Kidney capillary endothelial cell (primary cell): ENCODE measurements around the gene PRLR.

ENCODE experiments used
- DNase-seq: peaks from one replicate; pipeline ENCODE4 v3.0.0-alpha.2; 2018; ENCODE audit warnings: low spot score

The PRLR gene

DNA sequence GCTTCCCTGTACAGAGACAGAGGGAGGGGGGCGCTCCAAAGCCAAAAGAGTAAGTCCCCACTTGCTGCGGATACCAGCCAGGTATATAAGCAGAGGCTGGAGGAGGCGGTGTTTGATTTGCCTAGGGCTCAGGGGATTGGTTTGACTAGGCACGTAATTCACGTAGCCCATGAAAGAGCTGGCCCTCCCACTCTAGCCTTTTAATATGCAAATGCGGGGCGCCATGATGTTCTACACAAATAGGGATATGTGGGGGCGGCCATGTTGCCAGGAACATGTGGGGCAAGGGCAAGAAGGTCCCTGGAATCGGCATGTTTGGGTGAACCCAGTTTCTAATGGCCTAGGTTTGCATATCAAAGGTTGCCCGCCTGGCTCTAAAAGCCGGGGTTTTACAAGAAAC, 3.3 kb upstream of the PRLR start:
- DNase-seq = no peak

DNA sequence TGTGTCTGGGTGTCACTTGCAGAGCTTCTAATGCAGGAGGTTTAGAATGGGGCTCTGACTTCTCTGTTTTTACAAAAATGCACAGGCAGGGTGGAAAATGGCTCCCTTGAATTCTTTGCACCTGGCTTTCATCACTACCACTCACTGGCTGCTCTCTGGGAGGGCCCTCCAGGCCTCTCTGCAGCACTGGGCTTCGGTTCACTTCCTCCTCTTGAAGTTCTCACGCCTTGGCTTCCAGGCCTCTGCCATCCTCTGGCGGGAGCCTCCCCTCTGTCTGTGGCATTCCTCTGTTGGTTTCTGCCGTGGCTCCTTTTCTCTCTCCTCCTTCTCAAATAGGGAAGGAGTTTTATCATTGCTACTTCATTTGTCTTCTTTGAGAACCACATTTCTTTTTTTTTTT, 2.8 kb upstream of the PRLR start:
- no peak for DNase-seq

DNA sequence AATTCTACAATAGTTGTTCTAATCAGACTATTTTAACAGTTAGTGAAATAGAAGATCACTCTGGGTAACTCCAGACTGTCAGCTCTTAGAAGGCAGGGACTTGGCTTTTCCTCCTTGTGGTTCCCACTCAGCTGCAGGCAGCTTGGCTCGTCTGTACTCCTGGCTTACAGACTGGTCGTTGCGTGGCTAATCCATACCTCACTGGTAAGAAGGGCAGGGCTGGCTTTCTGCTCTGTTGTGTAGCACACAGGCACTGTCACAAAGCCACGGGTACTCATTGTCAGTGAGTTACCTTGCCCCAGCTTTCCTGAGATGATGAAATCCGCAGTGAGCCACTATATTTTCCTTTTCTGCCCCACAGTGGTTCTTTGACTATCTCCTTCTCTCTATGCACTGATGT, 1.8 kb upstream of the PRLR start:
- DNase-seq = no peak

DNA sequence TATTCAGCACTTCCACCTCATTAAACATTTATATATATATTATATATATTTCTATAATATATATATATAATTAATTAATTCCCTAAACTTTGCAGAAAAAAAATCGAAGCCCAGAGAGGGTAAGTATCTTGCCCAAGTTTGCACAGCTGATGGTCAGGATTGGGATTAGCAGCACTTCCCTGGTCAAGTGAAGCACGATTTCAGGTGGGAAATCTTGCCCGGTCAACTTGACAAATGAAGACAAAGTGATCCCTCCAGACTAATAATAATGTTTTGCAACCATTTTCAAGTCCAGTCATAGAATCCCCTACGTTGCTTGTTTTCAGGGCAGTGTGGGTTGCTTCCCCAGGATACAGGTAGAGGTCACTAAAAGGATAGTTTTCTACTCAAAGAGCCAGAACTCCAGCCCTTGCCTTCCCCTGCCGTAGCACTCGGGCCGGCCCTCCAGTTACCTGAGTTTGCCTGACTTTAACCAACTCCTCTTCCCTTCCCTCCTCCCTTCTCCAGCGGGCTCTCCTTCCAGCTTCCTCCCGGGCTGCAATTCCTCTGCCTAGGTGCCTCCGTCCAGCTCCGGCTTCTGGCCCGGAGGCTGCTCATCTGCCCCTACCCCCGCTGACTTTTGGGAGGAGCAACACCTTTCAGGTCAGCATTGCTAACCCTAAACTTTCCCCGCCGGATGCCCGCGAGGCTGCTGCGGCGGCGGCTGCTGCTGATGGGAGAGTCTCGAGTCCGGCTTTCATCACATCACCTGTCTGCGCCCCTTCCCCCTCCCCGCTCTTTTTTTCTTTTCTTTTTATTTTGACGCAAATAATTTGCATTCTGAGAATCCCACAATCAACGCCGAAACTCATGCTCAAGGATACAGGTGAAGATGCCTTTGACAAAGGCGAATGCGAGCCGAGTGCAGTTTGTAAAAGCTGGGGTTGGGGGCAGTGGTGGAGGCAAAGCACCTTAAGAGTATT, 930 bp downstream of the PRLR start:
- DNase-seq = no peak

DNA sequence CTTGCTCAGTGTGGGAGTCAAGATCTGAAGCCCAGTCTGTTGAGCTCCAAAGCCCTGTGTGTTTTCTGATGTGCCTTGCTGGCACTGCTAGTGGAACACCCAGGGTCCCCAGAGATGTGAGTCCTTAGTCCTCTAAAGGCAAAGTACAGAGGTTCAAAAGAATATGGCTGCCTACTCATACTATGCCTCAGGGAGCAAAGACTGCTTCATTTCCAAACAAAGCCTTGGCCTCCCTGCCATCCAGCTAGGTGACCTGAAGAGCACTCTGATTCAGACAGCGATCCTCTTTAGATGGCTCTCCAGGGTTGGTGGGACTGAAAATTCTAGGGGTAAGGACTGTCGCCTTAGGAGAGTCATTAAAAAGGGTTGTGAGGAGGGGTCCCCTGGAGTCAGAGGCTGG, 2.0 kb downstream of the PRLR start:
- DNase-seq = no peak

DNA sequence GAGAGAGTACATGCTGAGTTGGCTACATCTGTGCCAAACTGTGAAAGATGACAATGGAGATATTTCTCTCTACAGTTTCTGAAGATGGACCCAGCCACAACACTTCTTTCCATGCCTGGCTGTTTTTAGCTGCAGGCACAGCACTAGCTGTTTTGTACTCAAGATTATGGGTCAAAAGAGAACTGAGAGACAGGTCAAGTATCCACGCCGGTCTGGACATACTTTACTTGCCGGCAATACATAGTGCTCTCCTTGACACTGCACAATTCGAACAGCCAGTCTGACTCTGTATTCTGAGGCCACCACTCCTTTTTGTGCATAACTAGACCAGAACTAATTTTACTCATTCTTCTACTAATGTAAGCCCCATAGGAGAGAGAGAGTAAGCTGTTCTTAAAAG, 2.6 kb downstream of the PRLR start:
- DNase-seq = no peak

DNA sequence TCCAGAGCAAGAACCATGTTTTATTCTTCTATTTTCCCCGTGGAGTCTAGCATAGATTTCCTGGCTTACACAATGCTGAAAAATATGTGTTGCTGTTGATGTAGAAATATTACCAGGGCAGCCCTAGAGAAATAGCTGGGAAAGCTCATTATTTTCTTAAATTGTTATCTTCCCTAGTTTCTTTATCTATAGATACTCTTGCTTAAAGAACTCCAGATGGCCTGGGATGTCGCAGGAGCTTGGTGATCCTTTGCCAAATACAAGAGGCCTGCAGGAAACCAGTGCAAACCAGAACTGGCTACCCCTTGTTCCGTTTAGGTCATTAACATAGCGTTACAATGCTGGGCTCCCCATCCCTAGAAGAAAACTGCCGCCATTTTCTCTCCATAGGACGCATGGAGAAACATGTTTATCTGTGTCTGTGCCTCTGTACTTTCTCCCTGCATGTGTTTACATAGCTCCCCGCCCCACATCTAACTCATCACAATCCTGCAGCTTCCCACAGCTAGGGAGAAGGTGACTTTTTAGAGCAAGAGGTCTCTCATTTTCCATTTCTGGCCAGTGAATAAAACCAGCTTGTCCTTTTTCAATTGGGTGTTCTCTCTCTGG, 6.4 kb downstream of the PRLR start:
- no peak for DNase-seq

DNA sequence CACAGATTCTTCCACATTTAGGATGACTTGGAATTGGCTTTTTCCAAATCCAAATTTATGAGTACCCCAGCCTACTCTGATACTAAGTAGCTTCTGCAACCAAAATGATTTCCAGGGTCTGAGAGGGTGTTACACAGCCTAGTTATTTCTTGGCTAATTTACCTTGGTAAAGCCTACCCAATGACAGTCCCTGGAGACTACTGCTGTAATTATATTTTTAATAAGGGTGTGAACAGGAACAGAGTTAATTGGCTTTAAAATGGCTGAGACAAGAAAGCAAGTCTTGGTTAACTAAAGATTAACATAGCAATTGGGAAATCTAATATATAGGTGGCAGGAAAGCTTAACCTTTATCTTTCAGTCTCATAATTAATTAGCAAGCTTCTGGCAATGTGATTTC, 9.3 kb downstream of the PRLR start:
- DNase-seq = no peak

DNA sequence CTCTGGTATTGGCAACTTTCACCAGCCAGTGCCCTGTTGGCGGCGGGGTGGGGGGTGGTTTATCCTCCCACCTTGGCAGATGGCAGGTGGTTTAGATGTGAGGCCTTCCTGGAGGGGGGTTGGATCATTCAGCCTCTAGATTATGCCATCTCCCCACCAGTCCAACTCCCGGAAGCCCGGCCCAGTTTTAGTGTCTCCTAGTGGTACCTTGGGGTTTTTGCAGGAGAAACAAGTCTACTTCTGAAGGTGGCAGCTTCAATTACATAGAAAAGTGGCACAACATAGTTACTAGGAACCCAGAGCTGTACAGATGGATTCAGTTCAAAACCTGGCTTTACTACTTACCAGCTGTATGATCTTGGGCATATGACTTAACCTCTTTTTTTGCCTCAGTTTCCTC, 11.3 kb downstream of the PRLR start:
- no peak for DNase-seq

DNA sequence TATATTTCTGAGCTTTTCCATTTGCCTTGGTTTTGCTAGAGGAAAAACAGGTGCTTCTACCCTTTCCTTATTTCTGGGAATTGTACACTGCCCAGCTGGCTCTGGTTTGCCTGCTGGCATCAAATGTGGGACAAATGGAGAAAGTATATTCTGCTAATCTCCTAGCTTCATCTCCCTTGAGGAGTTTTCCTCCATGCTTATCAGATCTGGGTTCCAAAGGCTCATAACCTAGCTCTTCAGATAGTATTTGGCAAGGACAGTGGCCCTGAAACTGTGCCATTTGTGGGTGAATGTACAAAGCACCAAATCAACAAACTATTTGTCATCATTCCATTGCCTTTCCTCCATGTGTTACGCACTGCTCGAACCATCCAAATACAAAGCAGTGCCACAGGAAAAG, 16.2 kb downstream of the PRLR start:
- no peak for DNase-seq

DNA sequence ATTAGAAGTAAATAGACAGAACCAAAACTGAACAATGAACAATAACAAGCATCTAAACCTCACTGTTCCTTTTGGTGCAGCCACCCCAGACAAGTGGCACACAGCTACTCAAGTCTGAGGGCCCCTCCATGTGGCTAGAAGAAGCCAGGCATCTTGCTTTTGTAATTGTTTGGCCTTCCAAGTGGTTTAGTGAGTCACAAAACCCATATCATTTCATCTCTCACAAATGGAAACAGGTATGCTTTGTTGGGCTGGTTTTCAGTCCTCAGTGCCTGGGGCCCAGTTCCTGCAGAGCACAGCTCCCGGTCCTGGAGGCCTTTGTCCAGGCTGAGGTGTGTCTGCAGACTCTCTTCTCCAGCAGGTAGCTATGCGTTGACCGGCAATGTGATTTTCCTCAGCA, 16.7 kb downstream of the PRLR start:
- no peak for DNase-seq

DNA sequence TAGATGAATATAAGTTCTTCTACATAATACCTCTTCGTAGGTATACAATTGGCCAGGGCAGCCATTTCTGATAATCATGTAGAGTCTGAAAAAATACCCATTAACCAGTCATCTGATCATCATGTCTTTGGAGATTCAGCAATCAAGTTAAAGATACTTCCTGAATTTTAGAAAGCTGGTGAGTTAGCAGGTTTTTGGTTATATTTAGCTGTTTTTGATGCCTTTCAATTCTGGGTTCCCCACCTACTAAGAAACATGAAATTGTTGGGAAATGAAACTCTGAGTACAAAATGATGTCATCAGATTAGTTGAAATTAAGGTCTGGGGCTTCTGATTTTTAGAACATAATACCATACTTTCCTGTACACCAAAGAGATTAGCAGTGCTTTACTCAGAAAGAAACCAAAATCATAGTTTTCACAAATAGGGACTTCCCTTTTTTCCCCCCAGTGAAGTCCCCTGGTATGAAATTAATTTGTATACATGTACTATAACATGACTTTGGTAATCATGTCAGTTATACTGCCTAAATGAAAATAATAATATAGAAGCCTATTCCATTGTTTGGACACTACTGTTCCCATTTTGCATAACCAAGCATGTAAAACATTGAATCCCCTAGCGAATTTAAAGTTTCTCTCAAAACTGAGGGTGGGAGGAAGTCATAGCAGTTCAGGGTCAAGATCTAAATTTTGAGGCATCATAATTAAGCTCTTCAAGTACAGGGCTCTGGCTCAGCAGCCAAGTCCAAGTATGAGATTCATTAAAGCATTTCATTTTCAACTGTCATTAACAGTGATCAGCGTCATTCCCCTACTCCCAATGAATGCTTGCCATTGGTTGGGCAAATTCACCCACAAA, 17.9 kb downstream of the PRLR start:
- DNase-seq = no peak

DNA sequence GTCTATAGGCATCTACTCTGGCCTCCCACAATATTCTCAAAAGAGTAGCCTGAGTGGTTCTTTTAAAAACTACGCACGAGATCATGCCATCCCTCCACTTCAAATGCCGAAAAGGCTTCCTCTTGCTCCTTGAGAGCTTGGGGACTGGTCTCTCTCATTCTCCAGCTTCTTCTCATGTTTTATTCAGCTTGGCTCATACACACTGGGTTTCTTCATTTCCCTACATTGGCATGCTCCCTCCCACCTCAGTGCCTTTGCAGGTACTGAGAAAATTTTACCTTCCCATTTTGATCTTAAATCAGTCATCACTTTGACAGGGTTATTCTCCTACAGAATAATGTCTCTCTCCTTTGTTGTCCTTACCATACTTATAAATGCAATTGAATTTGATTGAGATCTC, 20.4 kb downstream of the PRLR start:
- no peak for DNase-seq

DNA sequence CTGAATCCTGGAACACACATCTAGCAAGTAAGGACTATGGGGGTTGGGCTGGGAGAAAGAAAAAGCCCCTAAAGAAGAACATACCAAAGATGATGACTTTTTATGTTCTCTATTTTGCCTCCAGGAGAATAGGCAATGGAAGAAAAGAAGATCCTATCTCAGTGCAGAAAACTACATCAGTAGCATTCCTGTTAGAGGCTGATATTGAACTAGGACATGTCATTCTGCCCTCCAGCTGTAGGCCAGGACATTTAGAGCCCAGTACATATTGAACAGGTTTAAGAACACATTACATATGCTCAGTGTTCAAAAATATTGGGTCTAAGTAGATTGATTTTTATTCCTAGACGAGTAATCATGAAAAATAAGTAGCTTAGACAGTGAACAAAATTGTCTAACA, 24.7 kb downstream of the PRLR start:
- DNase-seq = no peak

DNA sequence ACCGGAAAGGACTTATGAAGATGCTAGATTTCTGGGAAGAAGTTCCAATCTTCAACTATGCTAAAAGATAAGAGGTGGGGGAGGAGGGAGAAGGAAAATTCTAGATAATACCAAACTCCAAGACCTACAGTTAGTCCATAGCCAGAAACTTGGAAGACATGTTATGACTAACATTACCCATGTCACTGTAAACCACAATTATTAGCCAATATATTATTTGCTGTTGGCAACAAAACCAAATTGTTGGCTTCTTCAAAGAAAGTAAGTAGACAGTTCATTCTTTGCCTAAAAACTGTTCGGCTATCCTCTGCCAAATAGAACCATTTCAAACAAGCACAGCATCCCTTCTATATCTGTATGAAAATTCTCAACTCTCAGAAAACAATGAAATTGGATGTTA, 25.1 kb downstream of the PRLR start:
- DNase-seq = no peak

DNA sequence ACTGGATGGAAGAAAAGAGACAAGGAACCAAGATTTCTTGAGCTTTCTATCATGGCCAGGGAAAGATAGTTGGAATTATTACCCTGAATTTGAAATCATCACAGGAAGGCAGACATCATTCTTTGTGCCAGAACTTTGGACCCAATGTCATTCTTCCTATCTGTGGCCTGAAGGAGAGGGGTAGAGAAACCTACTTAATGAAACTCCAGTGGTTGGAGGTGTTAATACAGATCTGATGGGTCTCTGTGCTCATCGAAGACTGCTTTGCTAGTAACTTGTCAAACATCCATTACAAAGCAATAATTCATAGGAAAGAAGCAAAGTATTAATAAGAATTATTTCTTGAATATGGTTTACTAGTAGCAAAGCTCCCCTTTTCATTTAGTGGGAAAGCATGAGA, 26.9 kb downstream of the PRLR start:
- no peak for DNase-seq

DNA sequence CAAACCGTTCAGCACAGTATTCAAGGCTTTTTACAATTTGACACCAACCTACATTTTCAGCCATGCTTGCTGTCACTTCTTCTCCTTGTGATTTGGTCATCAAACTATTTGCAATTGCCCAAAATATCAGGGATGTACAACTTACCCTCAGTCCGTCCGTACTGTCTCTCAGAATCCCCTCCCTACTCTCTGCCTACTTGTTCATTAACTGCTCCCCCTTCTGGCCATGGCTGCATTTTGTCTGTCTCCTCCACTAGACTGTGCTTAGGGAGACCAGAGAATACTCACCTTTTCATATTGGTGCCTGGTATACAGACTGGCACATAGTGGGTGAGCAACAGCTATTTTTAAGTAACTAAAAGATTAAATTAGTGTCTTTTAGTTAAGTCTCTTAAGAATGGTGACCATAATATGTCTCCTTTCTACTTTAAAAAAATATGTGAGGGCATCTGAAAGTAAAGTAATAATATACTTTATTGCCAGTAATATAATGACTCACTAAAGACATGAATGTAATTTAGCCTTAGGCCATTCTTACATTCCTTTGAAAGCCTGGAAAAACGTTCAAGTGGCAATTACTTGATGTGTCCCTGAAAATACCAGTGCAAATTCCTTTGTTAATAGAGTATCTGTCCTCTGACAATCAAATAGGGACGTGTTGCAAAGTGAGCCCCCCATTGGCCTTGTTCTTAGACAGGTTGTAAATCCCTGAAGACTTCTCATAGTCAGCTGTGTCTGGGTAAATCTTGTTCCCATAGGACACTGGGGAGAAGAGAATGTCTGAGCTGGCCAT, 27.8 kb downstream of the PRLR start:
- peak; percentile 14 for DNase-seq

DNA sequence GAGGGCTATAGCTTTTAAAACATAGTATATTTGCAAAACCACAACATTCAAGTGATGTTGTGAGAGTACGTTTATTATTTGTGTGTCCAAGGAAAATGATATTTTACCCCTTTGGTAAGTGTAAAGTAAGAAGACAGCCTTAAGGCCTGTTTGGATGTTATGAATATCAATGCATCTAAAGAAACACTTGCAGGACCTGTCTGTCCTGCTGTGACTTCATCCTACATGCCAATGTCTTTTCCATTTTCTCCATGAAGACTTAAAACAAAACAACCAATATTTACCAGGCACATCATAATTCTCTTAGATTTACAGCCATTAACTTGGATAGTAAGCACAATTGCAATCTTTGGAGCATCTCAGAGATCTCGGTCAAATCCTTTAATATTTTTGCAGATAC, 29.0 kb downstream of the PRLR start:
- no peak for DNase-seq

DNA sequence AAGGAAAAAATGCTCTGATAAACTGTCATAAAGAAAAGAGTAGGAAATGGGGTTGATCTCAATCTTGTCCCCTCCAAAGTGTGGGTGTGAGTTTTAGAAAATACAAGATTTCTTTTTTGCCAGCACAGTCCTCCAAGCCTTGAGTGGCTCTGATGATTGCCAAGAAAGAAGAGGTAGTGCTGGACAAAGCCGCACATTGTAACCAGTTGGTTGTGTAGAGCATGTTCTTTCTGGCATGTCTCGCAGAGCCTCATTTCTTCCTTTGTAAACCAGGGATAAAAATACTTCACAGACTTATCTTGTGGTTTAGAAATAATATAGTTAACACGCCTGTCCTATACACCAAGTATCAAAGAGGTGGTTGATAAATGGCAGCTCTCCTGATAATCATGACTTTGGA, 30.4 kb downstream of the PRLR start:
- DNase-seq = no peak

DNA sequence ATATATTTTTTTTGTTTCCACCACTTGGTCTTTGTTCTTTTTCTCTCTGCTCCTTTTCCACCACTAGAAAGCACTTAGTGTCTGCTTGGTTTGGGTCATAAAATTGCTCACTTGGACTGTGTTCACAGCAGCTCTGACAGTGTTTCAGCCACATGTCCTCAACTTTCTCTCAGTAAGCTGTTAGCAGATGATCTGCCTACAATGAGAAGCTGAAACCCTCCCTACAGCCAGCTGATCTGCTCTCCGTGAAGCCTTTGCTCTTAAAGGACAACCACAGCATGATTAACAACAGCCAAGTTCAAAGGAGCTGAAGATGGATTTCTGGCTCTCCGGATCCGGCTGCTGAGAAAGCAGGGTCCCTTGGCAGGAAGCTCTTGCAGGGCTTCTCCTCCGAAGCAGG, 31.6 kb downstream of the PRLR start:
- no peak for DNase-seq

DNA sequence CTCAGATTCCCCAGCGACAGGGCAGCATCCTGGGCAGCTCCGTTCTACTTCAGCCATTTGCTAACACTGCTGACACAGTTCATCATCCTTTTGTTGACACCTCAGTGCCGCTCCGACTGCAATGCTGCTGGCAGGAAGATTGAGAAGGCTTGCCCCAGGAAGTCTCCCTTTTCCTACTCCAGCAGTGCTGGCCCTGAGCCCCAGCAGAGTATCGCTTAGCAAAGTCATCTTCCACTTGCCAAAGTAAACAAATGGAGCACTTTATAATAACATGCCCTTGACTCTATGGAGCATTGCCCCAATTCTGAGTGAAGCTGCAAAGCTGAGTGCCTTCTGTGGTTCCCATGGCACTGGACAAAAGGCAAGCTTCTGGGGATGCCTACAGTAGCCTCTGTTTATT, 32.2 kb downstream of the PRLR start:
- no peak for DNase-seq

DNA sequence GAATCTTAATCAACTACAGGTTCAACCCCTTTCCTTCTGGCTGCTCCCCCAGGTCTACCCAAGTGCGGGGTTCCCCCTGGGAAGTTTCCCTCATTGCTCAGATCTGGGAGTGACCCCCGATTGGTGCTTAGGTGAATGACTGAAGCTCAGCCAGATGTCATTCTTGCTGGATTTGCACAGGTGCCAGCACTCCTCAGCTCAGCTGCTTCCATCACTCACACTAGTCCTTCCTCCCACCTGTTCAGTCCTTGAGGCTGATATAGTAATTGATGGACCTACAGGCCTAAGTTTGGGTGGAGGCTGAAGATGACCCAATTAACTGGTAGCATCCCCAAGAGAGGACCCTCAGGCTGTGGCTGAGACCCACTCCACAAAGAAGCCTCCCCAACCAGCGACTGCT, 32.9 kb downstream of the PRLR start:
- DNase-seq = no peak
